Measurements from ENCODE around the gene TMEM150C. TPM values are rescaled to one million over a fixed set of nuclear protein-coding genes. Genes with fewer than 3 reads are reported as not detected.
"Not testable (repeated sequence)": the region's sequence is repeated elsewhere in the genome, so short reads cannot be mapped to it uniquely, and the experiment has no call there.

The TMEM150C gene
- polyA plus RNA-seq, 1 experiment = 0.96 TPM

DNA sequence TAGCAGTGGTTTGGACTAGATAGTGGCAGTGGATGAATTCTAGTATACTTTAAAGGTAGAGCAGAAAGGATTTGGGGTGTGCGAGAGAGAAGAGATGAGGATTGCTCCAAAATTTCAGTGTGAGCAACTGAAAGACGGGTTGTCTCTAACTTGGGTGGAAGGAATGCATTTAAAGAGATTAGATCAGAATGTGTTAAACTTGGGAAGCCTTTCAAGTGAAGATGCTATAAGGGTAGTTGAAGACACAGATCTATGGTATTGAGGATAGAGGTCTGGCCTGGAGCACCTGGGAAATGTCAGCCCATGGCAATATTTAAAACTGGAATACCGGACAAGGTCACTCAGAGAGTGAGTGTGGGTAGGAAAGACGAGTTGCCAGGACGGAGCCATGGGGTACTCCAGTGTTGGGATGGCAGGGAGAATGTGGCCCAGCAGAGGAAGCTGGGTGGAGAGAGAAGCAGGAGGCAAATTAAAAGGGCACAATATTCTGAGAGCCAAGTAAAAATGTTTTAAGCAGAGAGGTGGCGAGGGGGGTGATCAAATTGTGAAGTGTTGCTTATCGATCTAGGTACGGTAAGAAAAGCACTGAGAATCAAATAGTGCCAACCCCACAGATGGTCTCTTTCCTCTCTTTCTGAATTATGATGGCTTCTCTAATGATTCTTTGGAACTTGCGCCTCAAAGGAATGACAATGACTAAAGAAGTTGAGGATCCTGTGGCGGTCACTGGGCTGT lies 80.8 kb downstream of the TMEM150C start:
- no peak for DNase-seq (ENCODE audit: low read depth)
- Histone ChIP-seq H3K27me3 (ENCODE audit: control insufficient read depth, insufficient read depth, low read length) (no peaks in the 10 kb centered on the region), H3K4me3 (ENCODE audit: low read depth, low read length) (no peak overlapping the region), H3K36me3 (ENCODE audit: control insufficient read depth, insufficient read depth, low read length) (no peaks in the 10 kb centered on the region)
- CTCF ChIA-PET = no interaction called here
- POLR2A ChIA-PET = no interaction called here
- TF ChIP-seq, protein P1, sequence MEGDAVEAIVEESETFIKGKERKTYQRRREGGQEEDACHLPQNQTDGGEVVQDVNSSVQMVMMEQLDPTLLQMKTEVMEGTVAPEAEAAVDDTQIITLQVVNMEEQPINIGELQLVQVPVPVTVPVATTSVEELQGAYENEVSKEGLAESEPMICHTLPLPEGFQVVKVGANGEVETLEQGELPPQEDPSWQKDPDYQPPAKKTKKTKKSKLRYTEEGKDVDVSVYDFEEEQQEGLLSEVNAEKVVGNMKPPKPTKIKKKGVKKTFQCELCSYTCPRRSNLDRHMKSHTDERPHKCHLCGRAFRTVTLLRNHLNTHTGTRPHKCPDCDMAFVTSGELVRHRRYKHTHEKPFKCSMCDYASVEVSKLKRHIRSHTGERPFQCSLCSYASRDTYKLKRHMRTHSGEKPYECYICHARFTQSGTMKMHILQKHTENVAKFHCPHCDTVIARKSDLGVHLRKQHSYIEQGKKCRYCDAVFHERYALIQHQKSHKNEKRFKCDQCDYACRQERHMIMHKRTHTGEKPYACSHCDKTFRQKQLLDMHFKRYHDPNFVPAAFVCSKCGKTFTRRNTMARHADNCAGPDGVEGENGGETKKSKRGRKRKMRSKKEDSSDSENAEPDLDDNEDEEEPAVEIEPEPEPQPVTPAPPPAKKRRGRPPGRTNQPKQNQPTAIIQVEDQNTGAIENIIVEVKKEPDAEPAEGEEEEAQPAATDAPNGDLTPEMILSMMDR (IDR thresholded peaks at IDR 0.05; ENCODE audit: insufficient read depth, low read depth, low read length) = no peak

DNA sequence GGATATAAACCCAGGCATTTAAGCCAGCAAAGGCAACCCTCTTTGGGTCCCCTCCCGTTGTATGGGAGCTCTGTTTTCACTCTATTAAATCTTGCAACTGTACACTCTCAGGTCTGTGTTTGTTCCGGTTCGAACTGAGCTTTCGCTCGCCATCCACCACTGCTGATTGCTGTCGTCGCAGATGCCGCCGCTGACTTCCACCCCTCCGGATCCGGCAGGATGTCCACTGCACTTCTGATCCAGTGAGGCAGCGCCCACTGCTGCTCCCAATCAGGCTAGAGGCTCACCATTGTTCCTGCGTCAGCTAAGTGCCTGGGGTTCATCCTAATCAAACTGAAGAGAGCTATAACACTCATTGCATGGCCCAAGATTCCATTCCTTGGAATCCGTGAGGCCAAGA lies 82.2 kb downstream of the TMEM150C start:
- ChIA-PET POLR2A (no interaction called here), CTCF (no interaction called here)
- TF ChIP-seq, protein P1 (IDR thresholded peaks at IDR 0.05; ENCODE audit: insufficient read depth, low read depth, low read length) = no peak
- Histone ChIP-seq H3K4me3 (ENCODE audit: low read depth, low read length) (no peak overlapping the region), H3K27me3 (ENCODE audit: control insufficient read depth, insufficient read depth, low read length) (no peaks in the 10 kb centered on the region), H3K36me3 (ENCODE audit: control insufficient read depth, insufficient read depth, low read length) (no peaks in the 10 kb centered on the region)
- no peak for DNase-seq (ENCODE audit: low read depth)

DNA sequence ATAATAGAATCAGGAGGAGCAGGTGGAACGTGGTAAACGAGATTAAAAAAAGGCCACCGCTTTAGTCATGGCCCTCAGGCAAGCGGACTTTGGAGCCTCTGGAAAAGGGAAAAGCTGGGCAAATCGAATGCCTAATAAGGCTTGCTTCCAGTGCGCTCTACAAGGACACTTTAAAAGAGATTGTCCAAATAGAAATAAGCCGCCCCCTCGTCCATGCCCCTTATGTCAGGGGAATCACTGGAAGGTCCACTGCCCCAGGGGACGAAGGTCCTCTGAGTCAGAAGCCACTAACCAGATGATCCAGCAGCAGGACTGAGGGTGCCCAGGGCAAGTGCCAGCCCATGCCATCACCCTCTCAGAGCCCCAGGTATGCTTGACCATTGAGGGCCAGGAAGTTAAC lies 84.3 kb downstream of the TMEM150C start:
- CTCF ChIA-PET; H3K36me3 ChIP-seq (ENCODE audit: control insufficient read depth, insufficient read depth, low read length); DNase-seq (ENCODE audit: low read depth); POLR2A ChIA-PET; H3K4me3 ChIP-seq (ENCODE audit: low read depth, low read length); H3K27me3 ChIP-seq (ENCODE audit: control insufficient read depth, insufficient read depth, low read length): not testable (repeated sequence)

DNA sequence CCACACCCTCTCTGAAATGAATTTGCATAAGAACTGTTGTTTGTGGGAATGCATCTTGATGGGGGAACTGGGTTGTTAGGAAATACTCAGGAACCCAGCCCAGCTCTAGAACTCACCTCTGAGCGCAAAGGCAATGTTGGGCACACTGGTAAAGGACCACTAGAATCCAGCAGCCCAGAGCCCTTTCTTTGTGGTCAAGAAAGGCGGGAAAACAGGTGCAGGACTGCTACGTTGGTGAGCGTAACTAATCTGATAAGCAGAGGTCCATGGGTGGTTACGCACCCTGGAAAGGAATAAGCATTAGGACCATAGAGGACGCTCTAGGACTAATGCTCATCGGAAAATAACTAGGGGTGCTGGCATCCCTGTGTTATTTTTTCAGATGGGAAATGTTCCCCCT lies 85.9 kb downstream of the TMEM150C start:
- CTCF ChIA-PET; H3K27me3 ChIP-seq (ENCODE audit: control insufficient read depth, insufficient read depth, low read length); DNase-seq (ENCODE audit: low read depth); H3K4me3 ChIP-seq (ENCODE audit: low read depth, low read length); H3K36me3 ChIP-seq (ENCODE audit: control insufficient read depth, insufficient read depth, low read length); POLR2A ChIA-PET: not testable (repeated sequence)

DNA sequence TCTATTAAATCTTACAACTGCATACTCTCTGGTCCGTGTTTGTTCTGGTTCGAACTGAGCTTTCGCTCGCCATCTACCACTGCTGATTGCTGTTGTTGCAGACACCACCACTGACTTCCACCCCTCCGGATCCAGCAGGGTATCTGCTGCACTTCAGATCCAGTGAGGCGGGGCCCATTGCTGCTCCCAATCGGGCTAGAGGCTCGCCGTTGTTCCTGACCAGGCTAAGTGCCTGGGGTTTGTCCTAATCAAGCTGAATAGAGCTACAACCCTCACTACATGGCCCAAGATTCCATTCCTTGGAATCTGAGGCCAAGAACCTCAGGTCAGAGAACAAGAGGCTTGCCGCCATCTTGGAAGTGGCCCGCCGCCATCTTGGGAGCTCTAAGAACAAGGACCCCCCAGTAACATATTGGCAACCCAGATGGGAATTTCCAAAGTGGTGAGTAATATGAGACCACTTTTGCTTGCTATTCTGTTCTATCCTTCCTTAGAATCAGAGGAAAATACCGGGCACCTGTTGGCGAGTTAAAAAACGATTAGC lies 88.1 kb downstream of the TMEM150C start:
- ChIA-PET CTCF (no interaction called here), POLR2A (no interaction called here)
- TF ChIP-seq, protein P1 (IDR thresholded peaks at IDR 0.05; ENCODE audit: insufficient read depth, low read depth, low read length) = no peak
- Histone ChIP-seq H3K36me3 (ENCODE audit: control insufficient read depth, insufficient read depth, low read length) (no peaks in the 10 kb centered on the region), H3K27me3 (ENCODE audit: control insufficient read depth, insufficient read depth, low read length) (no peaks in the 10 kb centered on the region), H3K4me3 (ENCODE audit: low read depth, low read length) (no peak overlapping the region)
- no peak for DNase-seq (ENCODE audit: low read depth)

DNA sequence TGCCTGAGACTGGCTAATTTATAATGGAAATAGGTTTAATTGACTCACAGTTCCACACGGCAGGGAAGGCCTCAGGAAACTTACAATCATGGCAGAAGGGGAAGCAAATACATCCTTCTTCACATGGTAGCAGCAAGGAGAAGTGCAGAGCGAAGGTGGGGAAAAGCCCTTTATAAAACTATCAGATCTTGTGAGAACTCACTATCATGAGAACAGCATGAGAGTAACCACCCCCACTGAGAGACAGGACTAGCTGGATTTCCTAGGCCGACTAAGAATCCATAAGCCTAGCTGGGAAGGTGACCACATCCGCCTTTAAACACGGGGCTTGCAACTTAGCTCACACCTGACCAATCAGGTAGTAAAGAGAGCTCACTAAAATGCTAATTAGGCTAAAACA lies 88.7 kb downstream of the TMEM150C start:
- H3K27me3 ChIP-seq (ENCODE audit: control insufficient read depth, insufficient read depth, low read length); DNase-seq (ENCODE audit: low read depth); POLR2A ChIA-PET; H3K36me3 ChIP-seq (ENCODE audit: control insufficient read depth, insufficient read depth, low read length); H3K4me3 ChIP-seq (ENCODE audit: low read depth, low read length); CTCF ChIA-PET: not testable (repeated sequence)

All from BJ (cell line).